AG04450 (cell line): Measurements from ENCODE around the gene IDS. TPM values are rescaled to one million over a fixed set of nuclear protein-coding genes. Genes with fewer than 3 reads are reported as not detected.
"Not testable (repeated sequence)": the region's sequence is repeated elsewhere in the genome, so short reads cannot be mapped to it uniquely, and the experiment has no call there.

Source experiments
- CTCF ChIA-PET: fragments of 300-600, 350-600 bp; formaldehyde crosslinking; extraction: SDS; loops from one replicate; lab custom pipeline; 2022; ENCODE audit warnings: antibody characterized with exemption, inconsistent platforms; lab: Charles Lee
- POLR2A ChIA-PET: fragments of 350-600 bp; formaldehyde crosslinking; extraction: SDS; loops from one replicate; lab custom pipeline; 2021; ENCODE audit warnings: antibody characterized with exemption, inconsistent platforms; lab: Yijun Ruan, JAX
- DNase-seq: peaks from one replicate; pipeline ENCODE4 v3.0.0-alpha.2; 2011; ENCODE audit warnings: low read depth, low spot score
- H3K27ac ChIP-seq: one replicate; pipeline ENCODE4 v1.5.1; 2012; ENCODE audit warnings: low read depth, low read length, control low read depth
- H3K27me3 ChIP-seq: one replicate; pipeline ENCODE4 v1.6.0; 2012; ENCODE audit warnings: low read length; ENCODE audit not compliant: control insufficient read depth, insufficient read depth
- H3K4me3 ChIP-seq: 2 replicates; pipeline ENCODE4 v1.5.1; 2011; ENCODE audit warnings: mild to moderate bottlenecking, low read depth, low read length, control low read depth
- H3K9me3 ChIP-seq: 2 replicates; pipeline ENCODE4 v1.5.1; 2012; ENCODE audit warnings: low read length; ENCODE audit not compliant: control insufficient read depth, insufficient read depth
- CTCF ChIP-seq: IDR thresholded peaks from 2 replicates; pipeline ENCODE4 v1.5.1; 2011; ENCODE audit warnings: low read depth, low read length, control low read depth, inconsistent platforms
- polyA plus RNA-seq: library from polyadenylated mRNA; depleted of rRNA; stranded (reverse); fragments of >200 nt; gene quantifications from 2 replicates; pipeline ENCODE4 v1.2.3, GENCODE V29; 2011

IDS gene
- polyA plus RNA-seq, 1 experiment: 75.7 TPM

- CTCF ChIA-PET: no interaction called here
- POLR2A ChIA-PET: no interaction called here
- Histone ChIP-seq H3K9me3 (no peaks in the 10 kb centered on the region), H3K27me3 (no peaks in the 10 kb centered on the region), H3K4me3 (peak overlapping the region; percentile 83), H3K27ac (peak overlapping the region; percentile 98)
- no peak for TF ChIP-seq CTCF
- DNase-seq: no peak
These were observed 36.5 kb upstream of the IDS start for GRCh38 chrX:149541521-149542047.

- Histone ChIP-seq H3K4me3 (peak within 1 kb of the TSS; percentile 83), H3K27me3 (no peaks in the 10 kb centered on the region), H3K9me3 (no peaks in the 10 kb centered on the region), H3K27ac (peak within 1 kb of the TSS; percentile 98)
- ChIA-PET POLR2A (interaction anchor here (0.9 to 1.4 kb wide), 4 partner anchors 30 to 398 kb away, joined by 3 to 8 read pairs (median 5); partner anchors contain the start of gene IDS), CTCF (interaction anchor here (0.7 to 2.5 kb wide), 4 partner anchors 14 to 1653 kb away, joined by 3 to 8 read pairs (median 6); no protein-coding TSS in a partner anchor)
- DNase-seq: peak; percentile 92
- no peak for TF ChIP-seq CTCF
These were observed 35.8 kb upstream of the IDS start, which contains the start of gene EOLA1 for GRCh38 chrX:149540621-149541520. EOLA1 (plus strand) TSS chrX:149541012; CDS start chrX:149545631, 4,619 bp downstream.

- H3K27me3 ChIP-seq: no peaks in the 10 kb centered on the region
- peak overlapping the region; percentile 83 for H3K4me3 ChIP-seq
- DNase-seq: peak; percentile 75
- ChIA-PET POLR2A (interaction anchor here (0.9 to 1.4 kb wide), 4 partner anchors 30 to 399 kb away, joined by 3 to 8 read pairs (median 5); partner anchors contain the start of gene IDS), CTCF (interaction anchor here (0.7 to 2.5 kb wide), 5 partner anchors 11 to 1653 kb away, joined by 3 to 8 read pairs (median 6); no protein-coding TSS in a partner anchor)
- TF ChIP-seq CTCF: no peak
- no peaks in the 10 kb centered on the region for H3K9me3 ChIP-seq
- peak overlapping the region; percentile 98 for H3K27ac ChIP-seq
These were observed 35.1 kb upstream of the IDS start for GRCh38 chrX:149540131-149540620.

GRCh38 chrX:149539283-149540130, 34.4 kb upstream of the IDS start:
- POLR2A ChIA-PET: interaction anchor here (0.9 to 1.4 kb wide), 5 partner anchors 31 to 399 kb away, joined by 3 to 8 read pairs (median 4); partner anchors contain the start of genes EOLA2 and IDS
- TF ChIP-seq CTCF: no peak
- CTCF ChIA-PET: interaction anchor here (0.6 to 2.5 kb wide), 6 partner anchors 11 to 399 kb away, joined by 3 to 8 read pairs (median 6); no protein-coding TSS in a partner anchor
- peak overlapping the region; percentile 57 for H3K27ac ChIP-seq
- H3K4me3 ChIP-seq: peak overlapping the region; percentile 64
- no peaks in the 10 kb centered on the region for H3K27me3 ChIP-seq
- no peaks in the 10 kb centered on the region for H3K9me3 ChIP-seq
- peak; percentile 69 for DNase-seq

GRCh38 chrX:149537474-149537873, 32.4 kb upstream of the IDS start:
- H3K27ac ChIP-seq, CTCF ChIA-PET, H3K27me3 ChIP-seq, DNase-seq, POLR2A ChIA-PET, H3K4me3 ChIP-seq, H3K9me3 ChIP-seq: not testable (repeated sequence)

- H3K4me3 ChIP-seq, H3K27ac ChIP-seq, H3K27me3 ChIP-seq, POLR2A ChIA-PET, DNase-seq, H3K9me3 ChIP-seq, CTCF ChIA-PET: not testable (repeated sequence)
These were observed 30.0 kb upstream of the IDS start for GRCh38 chrX:149534926-149535602.

- POLR2A ChIA-PET, H3K27ac ChIP-seq, H3K27me3 ChIP-seq, DNase-seq, H3K9me3 ChIP-seq, H3K4me3 ChIP-seq, CTCF ChIA-PET: not testable (repeated sequence)
These were observed 28.9 kb upstream of the IDS start for GRCh38 chrX:149533999-149534398.
